ENCODE data around the gene LINC01488.

The LINC01488 gene

DNA sequence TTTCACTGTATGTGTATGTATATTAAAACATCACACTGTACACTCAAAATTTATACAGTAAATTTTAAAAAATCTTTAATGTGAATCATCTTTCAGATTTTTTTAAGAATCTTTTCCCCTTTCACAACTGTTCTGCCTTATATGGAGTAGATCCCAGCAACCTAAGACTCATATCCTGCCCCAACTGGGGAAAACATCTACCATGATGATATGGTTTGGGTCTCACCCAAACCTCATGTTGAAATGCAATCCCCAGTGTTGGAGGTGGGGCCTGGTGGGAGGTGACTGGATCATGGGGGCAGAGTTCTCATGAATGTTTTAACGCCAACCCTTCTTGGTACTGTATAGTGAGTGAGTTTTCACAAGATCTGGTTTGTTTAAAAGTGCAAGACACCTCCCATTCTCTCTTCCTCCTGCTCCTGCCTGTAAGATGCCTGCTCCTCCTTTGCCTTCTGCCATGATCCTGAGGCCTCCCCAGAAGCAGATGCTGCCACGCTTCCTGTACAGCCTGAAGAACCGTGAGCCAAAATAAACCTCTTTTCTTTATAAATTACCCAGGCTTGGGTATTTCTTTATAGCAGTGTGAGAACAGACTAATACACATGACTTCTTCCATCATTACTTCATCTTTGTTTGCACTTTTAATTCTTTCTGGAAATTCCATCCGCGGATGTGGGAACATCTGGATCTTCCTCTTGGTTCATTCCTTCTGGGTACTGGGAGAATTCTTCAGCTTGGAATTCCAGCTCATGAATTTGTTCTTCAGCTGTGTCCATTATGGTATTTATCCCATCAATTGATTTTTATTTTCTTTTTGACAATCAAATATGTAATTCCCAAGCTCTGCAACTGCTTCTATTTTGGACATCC, 36.9 kb downstream of the LINC01488 start:
- H3K4me3 Mint-ChIP-seq, result no peak overlapping the region
- H3K27ac Mint-ChIP-seq, result no peak overlapping the region
- peaks cover 15% of the 10 kb centered on the region for H3K9me3 Mint-ChIP-seq
- H3K4me1 Mint-ChIP-seq, result no peaks in the 10 kb centered on the region
- H3K27me3 Mint-ChIP-seq (ENCODE audit: low read depth), result peaks cover 4% of the 10 kb centered on the region
- no peaks in the 10 kb centered on the region for H3K36me3 Mint-ChIP-seq (ENCODE audit: low read depth)
- TF ChIP-seq, protein P1, sequence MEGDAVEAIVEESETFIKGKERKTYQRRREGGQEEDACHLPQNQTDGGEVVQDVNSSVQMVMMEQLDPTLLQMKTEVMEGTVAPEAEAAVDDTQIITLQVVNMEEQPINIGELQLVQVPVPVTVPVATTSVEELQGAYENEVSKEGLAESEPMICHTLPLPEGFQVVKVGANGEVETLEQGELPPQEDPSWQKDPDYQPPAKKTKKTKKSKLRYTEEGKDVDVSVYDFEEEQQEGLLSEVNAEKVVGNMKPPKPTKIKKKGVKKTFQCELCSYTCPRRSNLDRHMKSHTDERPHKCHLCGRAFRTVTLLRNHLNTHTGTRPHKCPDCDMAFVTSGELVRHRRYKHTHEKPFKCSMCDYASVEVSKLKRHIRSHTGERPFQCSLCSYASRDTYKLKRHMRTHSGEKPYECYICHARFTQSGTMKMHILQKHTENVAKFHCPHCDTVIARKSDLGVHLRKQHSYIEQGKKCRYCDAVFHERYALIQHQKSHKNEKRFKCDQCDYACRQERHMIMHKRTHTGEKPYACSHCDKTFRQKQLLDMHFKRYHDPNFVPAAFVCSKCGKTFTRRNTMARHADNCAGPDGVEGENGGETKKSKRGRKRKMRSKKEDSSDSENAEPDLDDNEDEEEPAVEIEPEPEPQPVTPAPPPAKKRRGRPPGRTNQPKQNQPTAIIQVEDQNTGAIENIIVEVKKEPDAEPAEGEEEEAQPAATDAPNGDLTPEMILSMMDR (IDR thresholded peaks at IDR 0.05; ENCODE audit: unreplicated experiment in 3 of 3), result no peak

DNA sequence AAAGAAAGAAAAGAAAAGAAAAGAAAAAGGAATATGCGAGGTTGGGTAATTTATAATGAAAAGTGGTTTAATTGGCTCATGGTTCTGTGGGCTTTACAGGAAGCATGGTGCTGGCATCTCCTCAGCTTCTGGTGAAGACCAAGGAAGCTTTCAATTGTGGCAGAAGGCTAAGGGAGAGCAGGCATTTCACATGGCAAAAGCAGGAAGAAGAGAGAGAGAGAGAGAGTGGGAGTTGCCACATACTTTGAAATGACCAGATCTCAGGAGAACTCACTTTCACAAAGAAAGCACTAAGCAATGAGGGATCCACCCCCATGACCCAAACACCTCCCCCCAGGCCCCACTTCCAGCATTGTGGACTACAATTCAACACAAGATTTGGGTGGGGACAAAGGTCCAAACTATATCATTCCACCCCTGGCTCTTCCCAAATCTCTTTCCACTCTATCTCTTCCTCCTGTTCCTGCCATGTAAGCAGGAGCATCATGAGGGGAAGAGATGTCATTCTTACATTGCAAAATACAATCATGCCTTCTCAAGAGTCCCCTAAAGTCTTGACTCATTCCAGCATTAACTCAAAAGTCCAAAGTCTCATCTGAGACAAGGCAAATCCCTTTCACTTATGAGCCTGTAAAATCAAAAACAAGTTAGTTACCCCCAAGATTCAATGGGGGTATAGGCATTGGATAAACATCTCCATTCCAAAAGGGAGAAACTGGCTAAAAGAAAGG, 38.9 kb downstream of the LINC01488 start:
- H3K27me3 Mint-ChIP-seq (ENCODE audit: low read depth), result peaks cover 5% of the 10 kb centered on the region
- H3K4me3 Mint-ChIP-seq, result no peak overlapping the region
- TF ChIP-seq, protein P1 (IDR thresholded peaks at IDR 0.05; ENCODE audit: unreplicated experiment in 3 of 3), result no peak
- H3K4me1 Mint-ChIP-seq, result peaks cover 9% of the 10 kb centered on the region
- H3K9me3 Mint-ChIP-seq, result peaks cover 15% of the 10 kb centered on the region
- H3K36me3 Mint-ChIP-seq (ENCODE audit: low read depth), result no peaks in the 10 kb centered on the region
- H3K27ac Mint-ChIP-seq, result no peak overlapping the region

DNA sequence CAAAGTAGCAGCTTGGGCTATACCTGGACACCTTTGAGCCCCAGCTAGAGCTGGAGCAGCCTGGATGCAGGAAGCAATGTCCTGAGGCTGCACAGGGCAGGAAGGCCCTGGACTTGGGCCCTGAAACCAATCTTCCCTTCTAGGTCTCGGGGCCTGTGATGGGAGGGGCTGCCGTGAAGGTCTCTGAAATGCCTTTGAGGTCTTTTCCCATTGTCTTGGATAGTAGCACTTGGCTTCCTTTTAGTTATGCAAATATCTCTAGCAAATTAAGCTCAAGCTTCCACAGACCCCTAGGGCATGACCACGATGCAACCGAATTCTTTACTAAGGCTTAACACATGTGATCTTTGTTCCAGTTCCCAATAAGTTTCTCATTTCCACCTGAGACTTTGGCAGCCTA, 40.0 kb downstream of the LINC01488 start:
- Mint-ChIP-seq H3K36me3 (ENCODE audit: low read depth) (no peaks in the 10 kb centered on the region), H3K9me3 (peaks cover 10% of the 10 kb centered on the region), H3K27ac (no peak overlapping the region), H3K4me3 (no peak overlapping the region), H3K27me3 (ENCODE audit: low read depth) (peaks cover 10% of the 10 kb centered on the region), H3K4me1 (peaks cover 9% of the 10 kb centered on the region)
- TF ChIP-seq, protein P1 (IDR thresholded peaks at IDR 0.05; ENCODE audit: unreplicated experiment in 3 of 3), result no peak

DNA sequence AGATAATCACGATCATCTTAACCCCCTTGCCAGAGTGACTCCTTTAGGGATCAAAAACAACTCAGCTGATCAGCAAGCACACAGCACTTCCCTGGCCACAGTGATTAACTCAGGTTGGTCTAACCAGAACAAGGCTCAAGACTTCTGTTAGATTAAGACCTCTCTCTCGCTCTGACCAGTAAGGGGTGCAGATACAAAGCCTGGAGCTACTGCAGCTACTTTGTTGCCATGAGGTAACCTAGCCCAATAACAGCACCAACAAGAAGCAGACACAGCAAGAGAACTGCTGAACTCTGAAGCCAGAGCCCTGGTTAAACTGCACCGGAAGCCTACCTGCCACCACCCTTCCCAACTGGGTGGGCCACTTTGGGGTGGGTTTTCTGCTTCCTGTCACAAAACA, 42.0 kb downstream of the LINC01488 start:
- Mint-ChIP-seq H3K27me3 (ENCODE audit: low read depth) (peaks cover 6% of the 10 kb centered on the region), H3K4me1 (peaks cover 9% of the 10 kb centered on the region), H3K4me3 (no peak overlapping the region), H3K9me3 (peaks cover 2% of the 10 kb centered on the region), H3K36me3 (ENCODE audit: low read depth) (no peaks in the 10 kb centered on the region), H3K27ac (no peak overlapping the region)
- TF ChIP-seq, protein P1 (IDR thresholded peaks at IDR 0.05; ENCODE audit: unreplicated experiment in 3 of 3), result no peak

DNA sequence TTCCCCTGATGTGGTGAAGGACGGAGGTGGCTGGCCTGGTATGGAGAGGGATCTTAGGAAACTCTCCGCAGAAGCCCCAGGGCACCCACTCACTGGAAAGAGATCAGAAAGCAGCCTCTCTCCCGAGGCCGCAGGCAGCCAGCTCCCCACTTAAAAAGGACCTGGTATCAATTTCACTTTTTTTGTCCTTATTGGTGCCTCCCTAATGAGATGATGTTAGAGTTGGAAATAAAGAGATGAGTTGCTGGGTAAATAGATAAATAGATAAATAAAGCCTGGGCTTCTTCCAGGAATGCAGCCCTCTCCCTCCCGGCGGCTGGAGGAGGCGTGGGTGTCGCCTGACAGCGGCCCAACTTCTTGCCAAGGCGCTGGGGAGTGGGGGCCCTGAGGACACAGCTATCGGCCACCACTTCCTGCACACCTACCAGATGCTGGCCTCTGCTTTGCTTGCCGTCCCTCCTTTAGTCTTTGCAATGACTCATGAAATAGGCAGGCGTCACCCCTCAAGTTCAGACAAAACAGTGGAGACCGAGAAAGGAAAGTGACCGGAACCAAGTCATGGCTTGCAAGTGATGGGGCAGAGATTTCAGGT, 42.9 kb downstream of the LINC01488 start:
- TF ChIP-seq, protein P1 (IDR thresholded peaks at IDR 0.05; ENCODE audit: unreplicated experiment in 3 of 3), result no peak
- no peak overlapping the region for H3K4me3 Mint-ChIP-seq
- H3K4me1 Mint-ChIP-seq, result peaks cover 9% of the 10 kb centered on the region
- peak overlapping the region in 1 of 3 experiments; percentile 52 for H3K27ac Mint-ChIP-seq
- H3K27me3 Mint-ChIP-seq (ENCODE audit: low read depth), result peaks cover 12% of the 10 kb centered on the region
- no peaks in the 10 kb centered on the region for H3K36me3 Mint-ChIP-seq (ENCODE audit: low read depth)
- no peaks in the 10 kb centered on the region for H3K9me3 Mint-ChIP-seq

Data from nephron (organoid).